ENCODE measurements around the gene KRTAP19-8. TPM values are rescaled to one million over a fixed set of nuclear protein-coding genes. Genes with fewer than 3 reads are reported as not detected.

Gene KRTAP19-8
- total and polyA plus RNA-seq, 3 experiments from 2014 or later: not detected

DNA sequence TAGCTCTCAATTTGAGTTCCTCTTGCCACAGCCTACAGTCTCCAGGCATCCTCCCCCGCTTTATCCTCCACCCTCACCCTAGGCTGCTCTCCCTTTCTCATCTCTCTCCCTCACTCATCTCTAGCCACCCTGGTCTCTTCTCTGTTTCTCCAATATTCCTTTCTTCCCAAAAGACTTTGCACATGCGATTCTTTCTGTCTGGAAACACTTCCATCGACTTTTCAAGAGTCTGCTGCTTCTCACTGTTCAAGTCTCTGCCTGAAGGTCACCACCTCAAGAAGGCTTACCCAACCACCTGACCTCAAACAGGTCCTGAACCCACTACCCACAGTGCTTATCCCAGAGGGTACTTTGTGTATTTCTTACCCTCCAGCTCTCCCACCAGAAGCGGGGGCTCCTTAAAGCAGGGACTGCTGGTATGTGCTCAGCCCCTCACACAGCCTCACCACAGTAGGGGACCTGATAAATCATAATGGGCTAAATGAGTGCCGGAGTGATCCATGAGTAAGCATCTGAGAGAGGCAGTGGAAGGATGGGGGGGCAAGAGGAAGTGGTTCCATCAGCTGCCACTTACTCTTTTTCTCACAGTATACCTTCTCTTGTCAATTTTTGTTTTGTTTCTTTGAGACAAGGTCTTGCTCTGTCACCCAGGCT is 14.3 kb upstream of the KRTAP19-8 start:
- peaks cover 0 to 2% (median 0%) of the 10 kb centered on the region in 5 donors for H3K9me3 Mint-ChIP-seq
- Histone ChIP-seq H3K27ac (ENCODE audit: low read depth, low read length) (no peak overlapping the region), H3K4me3 (ENCODE audit: low read length) (no peak overlapping the region), H3K36me3 (ENCODE audit: insufficient read depth, low read length) (no peaks in the 10 kb centered on the region), H3K9me3 (ENCODE audit: low read length) (no peaks in the 10 kb centered on the region), H3K4me1 (ENCODE audit: insufficient read depth, low read length) (no peaks in the 10 kb centered on the region), H3K27me3 (ENCODE audit: insufficient read depth, low read length, poor library complexity, severe bottlenecking) (no peaks in the 10 kb centered on the region)
- DNase-seq: no peak
- no peak overlapping the region for H3K27ac Mint-ChIP-seq
- ChIA-PET CTCF (no interaction called here), POLR2A (no interaction called here)
- no peak overlapping the region for H3K4me3 Mint-ChIP-seq
- H3K36me3 Mint-ChIP-seq: peaks cover 0 to 12% (median 1%) of the 10 kb centered on the region in 3 donors
- no peaks in the 10 kb centered on the region for H3K4me1 Mint-ChIP-seq
- H3K27me3 Mint-ChIP-seq: peaks cover 3 to 14% of the 10 kb centered on the region in 2 donors

DNA sequence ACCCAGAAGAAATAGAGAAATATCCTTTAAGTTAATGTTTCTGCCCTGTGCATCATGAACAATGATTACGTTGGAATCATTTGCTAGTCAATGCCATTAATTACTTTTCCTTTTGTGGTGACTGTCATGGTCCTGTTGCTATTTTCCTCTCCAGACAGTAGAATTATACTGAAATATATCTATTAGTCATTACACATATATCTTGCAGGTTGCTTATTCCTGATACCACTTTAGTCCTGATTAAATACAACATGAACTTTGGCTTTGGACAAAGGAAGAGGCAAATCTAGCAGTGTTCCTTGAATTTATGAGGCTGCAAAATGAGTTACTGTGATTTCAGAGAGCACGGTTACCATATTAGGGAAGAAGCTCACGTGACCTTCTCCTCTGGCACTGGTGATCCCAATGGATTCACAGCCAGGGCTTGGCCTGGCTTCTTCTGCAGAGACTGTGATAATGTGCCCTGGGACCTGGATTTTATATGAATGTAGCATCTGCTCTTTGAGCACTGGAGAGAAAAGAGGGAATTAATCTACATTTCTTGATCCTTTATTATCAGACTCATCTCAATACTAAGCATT is 12.4 kb upstream of the KRTAP19-8 start:
- no peaks in the 10 kb centered on the region for H3K36me3 ChIP-seq (ENCODE audit: insufficient read depth, low read length)
- no peaks in the 10 kb centered on the region for H3K9me3 ChIP-seq (ENCODE audit: low read length)
- H3K36me3 Mint-ChIP-seq: peaks cover 0 to 9% (median under 1%) of the 10 kb centered on the region in 3 donors
- H3K4me3 Mint-ChIP-seq: no peak overlapping the region
- H3K4me1 ChIP-seq (ENCODE audit: insufficient read depth, low read length): no peaks in the 10 kb centered on the region
- POLR2A ChIA-PET: no interaction called here
- CTCF ChIA-PET: no interaction called here
- no peak overlapping the region for H3K27ac ChIP-seq (ENCODE audit: low read depth, low read length)
- peaks cover 4 to 14% of the 10 kb centered on the region in 2 donors for H3K27me3 Mint-ChIP-seq
- no peak overlapping the region for H3K27ac Mint-ChIP-seq
- peaks cover 0 to 2% (median 0%) of the 10 kb centered on the region in 5 donors for H3K9me3 Mint-ChIP-seq
- no peaks in the 10 kb centered on the region for H3K4me1 Mint-ChIP-seq
- no peak for DNase-seq
- H3K27me3 ChIP-seq (ENCODE audit: insufficient read depth, low read length, poor library complexity, severe bottlenecking): no peaks in the 10 kb centered on the region
- no peak overlapping the region for H3K4me3 ChIP-seq (ENCODE audit: low read length)

DNA sequence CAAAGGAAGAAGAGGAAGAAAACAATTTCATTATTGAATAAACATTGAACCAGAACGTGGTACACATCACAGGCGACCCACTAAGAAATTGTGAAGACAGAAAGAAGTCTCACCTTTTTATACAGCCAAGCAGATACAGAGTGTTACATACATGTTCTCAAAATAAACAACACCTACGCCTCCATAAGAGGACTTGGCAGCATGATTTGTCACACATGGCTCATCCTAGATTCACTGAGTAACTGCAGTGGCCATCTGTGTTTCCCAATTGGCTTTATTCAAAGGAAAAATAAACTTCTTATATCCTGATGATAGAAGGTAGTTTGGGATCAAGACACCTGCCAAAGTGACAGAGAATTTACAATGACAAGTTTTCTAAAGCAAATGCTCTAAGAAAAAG is 7.6 kb upstream of the KRTAP19-8 start:
- H3K27ac Mint-ChIP-seq: peak overlapping the region in 1 of 8 donors; percentile 51

DNA sequence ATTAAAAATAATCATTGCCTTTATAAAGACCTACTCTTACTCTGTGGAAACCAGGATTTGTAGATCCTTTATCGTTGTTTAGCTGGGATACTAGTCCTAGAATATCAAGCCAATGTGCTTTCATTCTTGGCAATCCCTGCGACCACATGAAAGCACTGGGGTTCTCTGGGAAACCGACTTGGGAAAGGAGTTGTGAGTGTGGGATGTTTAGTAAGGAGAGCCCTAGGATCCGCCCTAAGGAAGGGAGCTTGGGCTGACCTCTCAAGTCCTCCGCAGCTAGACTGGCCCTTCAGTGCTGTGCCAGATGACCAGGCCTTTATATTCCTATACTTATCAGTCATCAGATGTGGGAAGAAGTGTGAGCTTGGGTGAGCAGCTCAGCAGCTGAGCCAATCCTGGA is 5.2 kb upstream of the KRTAP19-8 start:
- no peak overlapping the region for H3K4me3 Mint-ChIP-seq
- H3K27ac Mint-ChIP-seq: no peak overlapping the region
- H3K4me1 Mint-ChIP-seq: no peaks in the 10 kb centered on the region
- Histone ChIP-seq H3K4me1 (ENCODE audit: insufficient read depth, low read length) (no peaks in the 10 kb centered on the region), H3K9me3 (ENCODE audit: low read length) (no peaks in the 10 kb centered on the region), H3K27ac (ENCODE audit: low read depth, low read length) (no peak overlapping the region), H3K27me3 (ENCODE audit: insufficient read depth, low read length, poor library complexity, severe bottlenecking) (no peaks in the 10 kb centered on the region), H3K4me3 (ENCODE audit: low read length) (no peak overlapping the region), H3K36me3 (ENCODE audit: insufficient read depth, low read length) (no peaks in the 10 kb centered on the region)
- H3K27me3 Mint-ChIP-seq: peaks cover 5 to 9% of the 10 kb centered on the region in 2 donors
- no peaks in the 10 kb centered on the region for H3K9me3 Mint-ChIP-seq
- CTCF ChIA-PET: no interaction called here
- peaks cover 0 to 6% (median 0%) of the 10 kb centered on the region in 3 donors for H3K36me3 Mint-ChIP-seq
- DNase-seq: no peak
- POLR2A ChIA-PET: no interaction called here

More for the DNA sequence above, 7.6 kb upstream of the KRTAP19-8 start:
- Histone ChIP-seq H3K36me3 (ENCODE audit: insufficient read depth, low read length) (no peaks in the 10 kb centered on the region), H3K9me3 (ENCODE audit: low read length) (no peaks in the 10 kb centered on the region), H3K4me1 (ENCODE audit: insufficient read depth, low read length) (no peaks in the 10 kb centered on the region), H3K4me3 (ENCODE audit: low read length) (no peak overlapping the region), H3K27me3 (ENCODE audit: insufficient read depth, low read length, poor library complexity, severe bottlenecking) (no peaks in the 10 kb centered on the region), H3K27ac (ENCODE audit: low read depth, low read length) (no peak overlapping the region)
- POLR2A ChIA-PET: no interaction called here
- no peak for DNase-seq
- H3K4me3 Mint-ChIP-seq: no peak overlapping the region
- peaks cover 7 to 10% of the 10 kb centered on the region in 2 donors for H3K27me3 Mint-ChIP-seq
- no peaks in the 10 kb centered on the region for H3K9me3 Mint-ChIP-seq
- H3K36me3 Mint-ChIP-seq: peaks cover 0 to 6% (median 5%) of the 10 kb centered on the region in 3 donors
- CTCF ChIA-PET: no interaction called here
- no peaks in the 10 kb centered on the region for H3K4me1 Mint-ChIP-seq

DNA sequence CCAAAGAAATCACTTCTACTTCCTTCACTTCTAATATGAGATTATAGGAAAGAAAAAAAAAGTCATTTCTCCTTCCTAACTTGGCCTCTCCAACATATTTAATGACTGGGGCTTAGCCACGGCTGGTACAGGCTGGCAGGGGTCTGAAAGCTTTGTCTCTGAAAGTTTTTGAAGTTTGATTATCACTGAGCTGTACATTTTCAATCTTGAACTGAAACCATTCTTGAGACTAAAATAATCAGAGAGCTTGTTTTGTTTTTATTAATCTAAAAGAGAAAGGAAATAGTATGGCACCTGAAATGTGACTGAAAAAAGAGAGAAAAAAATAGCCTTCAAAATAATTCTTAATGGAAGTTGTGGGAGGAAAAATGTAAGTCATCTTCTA is 3.8 kb upstream of the KRTAP19-8 start:
- no peak overlapping the region for H3K4me3 ChIP-seq (ENCODE audit: low read length)
- H3K36me3 ChIP-seq (ENCODE audit: insufficient read depth, low read length): no peaks in the 10 kb centered on the region
- no peak overlapping the region for H3K27ac ChIP-seq (ENCODE audit: low read depth, low read length)
- no peak overlapping the region for H3K4me3 Mint-ChIP-seq
- H3K4me1 Mint-ChIP-seq: no peaks in the 10 kb centered on the region
- no peak for DNase-seq
- H3K27me3 Mint-ChIP-seq: peaks cover 5 to 9% of the 10 kb centered on the region in 2 donors
- H3K27ac Mint-ChIP-seq: no peak overlapping the region
- peaks cover 0 to 6% (median 0%) of the 10 kb centered on the region in 3 donors for H3K36me3 Mint-ChIP-seq
- no peaks in the 10 kb centered on the region for H3K27me3 ChIP-seq (ENCODE audit: insufficient read depth, low read length, poor library complexity, severe bottlenecking)
- ChIA-PET POLR2A (no interaction called here), CTCF (no interaction called here)
- H3K9me3 Mint-ChIP-seq: no peaks in the 10 kb centered on the region
- H3K4me1 ChIP-seq (ENCODE audit: insufficient read depth, low read length): no peaks in the 10 kb centered on the region
- H3K9me3 ChIP-seq (ENCODE audit: low read length): no peaks in the 10 kb centered on the region

DNA sequence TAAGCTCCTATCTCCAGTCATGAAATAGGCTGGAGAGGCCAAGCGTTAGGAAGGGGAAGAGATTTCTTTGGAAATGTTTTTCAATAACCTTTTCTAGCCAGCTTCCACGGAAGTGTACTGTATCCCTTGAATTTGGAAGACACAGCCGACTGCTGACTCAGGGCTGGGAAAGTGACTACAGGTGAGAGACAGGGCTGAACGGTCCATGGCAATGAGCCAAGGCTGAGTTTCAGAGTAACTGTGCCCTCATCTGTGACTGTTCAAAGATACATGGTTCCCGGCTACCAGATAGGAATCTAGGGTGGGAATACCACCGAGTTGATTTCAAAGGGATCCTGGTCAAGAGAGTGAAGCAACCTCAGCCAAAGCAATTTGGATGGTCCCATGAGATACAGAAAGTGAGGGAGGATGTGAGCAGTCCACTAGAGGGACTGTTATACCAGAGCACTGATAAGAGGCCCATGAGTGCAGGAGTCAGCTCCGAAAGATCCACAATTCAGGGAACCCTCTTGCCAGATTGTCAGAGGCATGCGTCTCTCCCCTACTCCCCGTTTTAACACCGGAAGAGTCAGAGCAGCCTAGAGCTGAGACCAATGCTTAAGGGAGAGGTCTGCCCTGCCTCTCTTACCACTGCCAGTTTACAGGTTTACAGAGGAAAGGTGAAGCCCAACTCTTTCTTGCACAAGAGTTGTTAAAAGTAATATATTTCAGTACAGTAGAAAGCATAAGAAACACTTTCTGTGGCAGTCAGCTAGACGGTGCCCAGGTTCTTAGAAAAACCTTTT is 3.2 kb upstream of the KRTAP19-8 start:
- Mint-ChIP-seq H3K36me3 (peaks cover 0 to 6% (median 0%) of the 10 kb centered on the region in 3 donors), H3K4me1 (no peaks in the 10 kb centered on the region), H3K27me3 (peaks cover 5 to 14% of the 10 kb centered on the region in 2 donors), H3K27ac (peak overlapping the region in 1 of 8 donors; percentile 33), H3K4me3 (no peak overlapping the region), H3K9me3 (no peaks in the 10 kb centered on the region)
- H3K4me3 ChIP-seq (ENCODE audit: low read length): no peak overlapping the region
- no peak overlapping the region for H3K27ac ChIP-seq (ENCODE audit: low read depth, low read length)
- H3K27me3 ChIP-seq (ENCODE audit: insufficient read depth, low read length, poor library complexity, severe bottlenecking): no peaks in the 10 kb centered on the region
- no peaks in the 10 kb centered on the region for H3K4me1 ChIP-seq (ENCODE audit: insufficient read depth, low read length)
- no peaks in the 10 kb centered on the region for H3K9me3 ChIP-seq (ENCODE audit: low read length)
- ChIA-PET POLR2A (no interaction called here), CTCF (no interaction called here)
- DNase-seq: no peak
- H3K36me3 ChIP-seq (ENCODE audit: insufficient read depth, low read length): no peaks in the 10 kb centered on the region

DNA sequence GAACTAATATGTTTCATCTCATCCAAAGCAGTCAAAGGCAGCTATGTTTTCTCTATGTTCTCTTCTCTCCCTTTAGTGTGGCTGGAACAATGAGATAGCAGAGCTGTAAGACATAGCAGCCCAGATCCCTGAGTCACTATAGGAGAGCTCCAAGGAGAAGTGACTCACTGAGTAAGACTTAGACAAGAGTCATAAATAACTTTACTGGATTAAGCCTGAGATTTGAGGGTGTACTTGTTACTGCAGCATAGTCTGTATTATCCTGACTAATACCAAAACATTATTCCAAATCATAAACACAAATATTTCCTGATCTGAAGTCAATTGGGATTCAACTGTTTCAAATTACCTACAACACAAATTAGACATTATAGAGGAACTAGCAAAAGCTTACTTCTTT is 3.9 kb downstream of the KRTAP19-8 start:
- H3K9me3 ChIP-seq (ENCODE audit: low read length): no peaks in the 10 kb centered on the region
- no peaks in the 10 kb centered on the region for H3K27me3 ChIP-seq (ENCODE audit: insufficient read depth, low read length, poor library complexity, severe bottlenecking)
- Mint-ChIP-seq H3K9me3 (peaks cover 0 to 6% (median 2%) of the 10 kb centered on the region in 5 donors), H3K27ac (no peak overlapping the region), H3K4me1 (no peaks in the 10 kb centered on the region), H3K27me3 (peaks cover 3 to 27% of the 10 kb centered on the region in 2 donors), H3K4me3 (no peak overlapping the region), H3K36me3 (peaks cover 0 to 4% (median 1%) of the 10 kb centered on the region in 3 donors)
- H3K36me3 ChIP-seq (ENCODE audit: insufficient read depth, low read length): no peaks in the 10 kb centered on the region
- no peak overlapping the region for H3K27ac ChIP-seq (ENCODE audit: low read depth, low read length)
- ChIA-PET POLR2A (no interaction called here), CTCF (no interaction called here)
- no peak overlapping the region for H3K4me3 ChIP-seq (ENCODE audit: low read length)
- no peaks in the 10 kb centered on the region for H3K4me1 ChIP-seq (ENCODE audit: insufficient read depth, low read length)
- no peak for DNase-seq

DNA sequence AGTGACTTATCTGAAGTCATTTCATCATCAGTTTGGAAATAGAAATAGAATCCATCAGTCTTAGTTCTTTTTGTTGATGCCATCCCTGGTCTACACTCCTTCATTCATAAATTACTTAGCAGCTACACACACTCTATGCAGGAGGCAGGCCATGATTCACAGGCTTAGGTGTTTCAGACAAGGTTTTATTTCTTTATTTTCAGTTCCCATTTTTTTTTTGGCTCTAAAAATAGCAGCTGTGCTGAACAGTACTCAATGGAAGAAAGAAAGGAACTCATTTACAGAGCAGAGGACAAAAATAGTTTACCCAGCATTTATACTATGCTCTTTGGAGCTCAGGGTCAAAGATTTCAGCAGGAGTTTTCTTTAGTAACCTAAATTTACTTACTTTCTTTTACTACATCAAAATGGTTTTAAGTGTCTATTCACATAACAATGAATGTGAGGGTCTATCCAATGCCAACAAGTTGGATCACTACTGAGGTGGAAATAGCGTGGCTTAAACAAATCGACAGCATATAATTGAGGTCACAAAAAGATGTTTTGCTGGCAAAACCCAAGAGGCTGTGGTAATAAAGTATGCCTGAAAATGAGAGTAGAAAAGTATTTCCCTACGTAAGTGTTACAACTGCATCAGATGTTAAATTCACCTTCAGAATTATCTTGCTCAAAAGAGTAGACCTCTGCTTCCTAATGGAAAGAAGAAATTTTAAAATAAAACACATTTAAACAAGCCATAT is 7.7 kb downstream of the KRTAP19-8 start:
- DNase-seq: no peak
- ChIA-PET POLR2A (no interaction called here), CTCF (no interaction called here)
- H3K9me3 Mint-ChIP-seq: peaks cover 0 to 5% (median 2%) of the 10 kb centered on the region in 5 donors
- H3K27me3 Mint-ChIP-seq: peaks cover 3 to 13% of the 10 kb centered on the region in 2 donors
- H3K27ac ChIP-seq (ENCODE audit: low read depth, low read length): no peak overlapping the region
- no peaks in the 10 kb centered on the region for H3K27me3 ChIP-seq (ENCODE audit: insufficient read depth, low read length, poor library complexity, severe bottlenecking)
- peak overlapping the region in 1 of 8 donors; percentile 26 for H3K27ac Mint-ChIP-seq
- no peak overlapping the region for H3K4me3 ChIP-seq (ENCODE audit: low read length)
- H3K36me3 ChIP-seq (ENCODE audit: insufficient read depth, low read length): no peaks in the 10 kb centered on the region
- no peaks in the 10 kb centered on the region for H3K9me3 ChIP-seq (ENCODE audit: low read length)
- no peaks in the 10 kb centered on the region for H3K4me1 Mint-ChIP-seq
- no peaks in the 10 kb centered on the region for H3K4me1 ChIP-seq (ENCODE audit: insufficient read depth, low read length)
- H3K4me3 Mint-ChIP-seq: no peak overlapping the region
- peaks cover 0 to 4% (median 1%) of the 10 kb centered on the region in 3 donors for H3K36me3 Mint-ChIP-seq
